Ovary (tissue), 9 donors: ENCODE results near the gene GNAL. TPM values are rescaled to one million over a fixed set of nuclear protein-coding genes. Genes with fewer than 3 reads are reported as not detected.

ENCODE experiments used
- DNase-seq, 5 donors: peaks; one replicate each; pipeline ENCODE4 v3.0.0-alpha.2; 2019 to 2020
- H3K27ac ChIP-seq, 2 donors: fragments of 200-600 bp; one replicate each; pipeline versions ENCODE4 v1.5.1 to v1.8.0; 2019 to 2022
- H3K27me3 ChIP-seq: fragments of 200-600 bp; one replicate; pipeline ENCODE4 v1.8.0; 2022
- H3K36me3 ChIP-seq: fragments of 200-600 bp; sonication (generic); one replicate; pipeline ENCODE4 v1.5.1; 2019
- H3K4me1 ChIP-seq: one replicate; pipeline ENCODE4 v1.8.1; 2013; ENCODE audit warnings: mild to moderate bottlenecking, moderate library complexity; ENCODE audit not compliant: insufficient read depth
- H3K4me3 ChIP-seq: fragments of 200-600 bp; sonication (generic); one replicate; pipeline ENCODE4 v1.5.1; 2017
- H3K9me3 ChIP-seq, 2 donors: fragments of 200-600 bp in 1 of 2; sonication (generic) in 1 of 2; one replicate each; pipeline versions ENCODE4 v1.5.1 to v1.8.1; 2013 to 2019; ENCODE audit warnings: mild to moderate bottlenecking in 1 of 2, moderate library complexity in 1 of 2
- CTCF ChIP-seq, 3 donors: fragments of 450-650 bp in 2 of 3; fragments of 200-600 bp in 1 of 3; IDR thresholded peaks; one replicate each; pipeline versions ENCODE4 v1.5.1 to v1.8.0; 2016 to 2022; ENCODE audit warnings: antibody characterized with exemption in 3 of 3, mild to moderate bottlenecking in 1 of 3
- EP300 ChIP-seq: sonication (generic); formaldehyde crosslinking; IDR thresholded peaks from one replicate; pipeline ENCODE4 v1.6.1; 2017; ENCODE audit warnings: antibody characterized with exemption
- POLR2A ChIP-seq: fragments of 450-650 bp; IDR thresholded peaks from one replicate; pipeline ENCODE4 v1.6.1; 2017; ENCODE audit warnings: antibody characterized with exemption, mild to moderate bottlenecking, moderate library complexity
- WGBS, 3 donors: extraction: QIAGEN DNeasy Blood & Tissue Kit in 1 of 3; methylation state at CpG; one replicate each; pipeline versions ENCODE4 v1.1.5 to v1.1.7; 2013 to 2017; 5-methylcytosine and 5-hydroxymethylcytosine counted together
- intact Hi-C, 4 donors: fragments of 100-400 bp; cut with DNase I; formaldehyde crosslinking; loops; one replicate each; pipeline versions ENCODE4 v1.11.0 to v1.15.1; 2022 to 2023
- polyA plus RNA-seq, 2 donors: library from polyadenylated mRNA; stranded (reverse); fragments of 200-250 nt in 1 of 2; fragments of 350-450 nt in 1 of 2; fragmentation: Illumina TruSeq in 1 of 2; extraction: RNeasy Lipid Tissue Mini Kit (QIAGEN cat#74804) in 1 of 2; gene quantifications; one replicate each; pipeline ENCODE4 v1.2.3, GENCODE V29; 2013 to 2014
- total RNA-seq, 7 donors: library from RNA; depleted of rRNA in 2 of 7; stranded (reverse); fragments of >200 nt in 2 of 7; fragmentation: NEBNext Ultra II Directional in 3 of 7; extraction: Animal tissue kit (Norgen Biotek cat#: 25700) in 3 of 7; gene quantifications; one replicate each; pipeline versions ENCODE4 v1.1.0 to v1.2.4, GENCODE V29; 2016 to 2023
- donor health status: DM: no; HTN: no; CAD: no; lungs with moderate emphysema.
- donor health status: DM: no; HTN: no; CAD: no.
- donor health status: Bipolar disorder and iron deficiency.
- donor health status: DM: yes; HTN: yes; CAD: no.
- donor health status: DM: no; HTN: no; CAD: no.
- donor health status: DM: yes; HTN: yes; CAD: no.

The GNAL gene
- total and polyA plus RNA-seq, 9 donors, result 1.6 to 15.4 (median 3.4) TPM

GRCh38 chr18:11883153-11883552 is 194.1 kb downstream of the GNAL start:
- DNase-seq, result no peak
- WGBS, 3 donors, result 30 to 49% (median 35%) methylated on average over 1 of the region's 1 CpG
- Histone ChIP-seq H3K27me3 (no peaks in the 10 kb centered on the region), H3K4me1 (no peaks in the 10 kb centered on the region), H3K27ac (no peak overlapping the region), H3K4me3 (no peak overlapping the region), H3K36me3 (no peaks in the 10 kb centered on the region), H3K9me3 (no peaks in the 10 kb centered on the region)
- intact Hi-C loops, result no loop called here
- no peak for TF ChIP-seq CTCF (IDR thresholded peaks at IDR 0.05)
- TF ChIP-seq POLR2A, result no peak
- no peak for TF ChIP-seq EP300

GRCh38 chr18:11884396-11885030 is 195.4 kb downstream of the GNAL start:
- H3K27ac ChIP-seq, result no peak overlapping the region
- 84 to 90% (median 88%) methylated on average over 11 to 12 of the region's 12 CpGs for WGBS, 3 donors
- no peak for TF ChIP-seq CTCF (IDR thresholded peaks at IDR 0.05)
- TF ChIP-seq POLR2A, result no peak
- no peak for TF ChIP-seq EP300
- no peaks in the 10 kb centered on the region for H3K4me1 ChIP-seq
- intact Hi-C loops, result no loop called here
- no peak overlapping the region for H3K4me3 ChIP-seq
- no peaks in the 10 kb centered on the region for H3K9me3 ChIP-seq
- no peaks in the 10 kb centered on the region for H3K36me3 ChIP-seq
- DNase-seq, result no peak
- no peaks in the 10 kb centered on the region for H3K27me3 ChIP-seq

GRCh38 chr18:11885278-11885947 is 196.3 kb downstream of the GNAL start:
- DNase-seq, result no peak
- Histone ChIP-seq H3K4me3 (no peak overlapping the region), H3K4me1 (no peaks in the 10 kb centered on the region), H3K9me3 (no peaks in the 10 kb centered on the region), H3K27ac (no peak overlapping the region), H3K36me3 (no peaks in the 10 kb centered on the region), H3K27me3 (no peaks in the 10 kb centered on the region)
- intact Hi-C loops, result no loop called here
- WGBS, 3 donors, result 84 to 89% (median 87%) methylated on average over 22 of the region's 22 CpGs
- TF ChIP-seq CTCF (IDR thresholded peaks at IDR 0.05) (no peak), POLR2A (no peak), EP300 (no peak)

GRCh38 chr18:11886577-11887110 is 197.6 kb downstream of the GNAL start:
- TF ChIP-seq CTCF (IDR thresholded peaks at IDR 0.05) (no peak), EP300 (no peak), POLR2A (no peak)
- Histone ChIP-seq H3K27me3 (no peaks in the 10 kb centered on the region), H3K36me3 (no peaks in the 10 kb centered on the region), H3K27ac (no peak overlapping the region), H3K4me1 (no peaks in the 10 kb centered on the region), H3K9me3 (no peaks in the 10 kb centered on the region), H3K4me3 (no peak overlapping the region)
- no peak for DNase-seq
- 78 to 81% (median 80%) methylated on average over 19 of the region's 19 CpGs for WGBS, 3 donors
- intact Hi-C loops, result no loop called here
